Measurements from ENCODE around the gene KCNJ1.

Gene KCNJ1

GRCh38 chr11:128904303-128904655 is 37.2 kb upstream of the KCNJ1 start:
- DNase-seq (ENCODE audit: extremely low read depth, insufficient read length): no peak
- H3K27me3 ChIP-seq (replicated peaks; ENCODE audit: control insufficient read depth, insufficient read depth, low read length): peaks cover 3% of the 10 kb centered on the region; the same call in 1 of the 2 replicates
- no peak overlapping the region for H3K4me3 ChIP-seq (replicated peaks; ENCODE audit: low read depth, low read length)
- no peak for TF ChIP-seq CTCF (IDR thresholded peaks at IDR 0.05; ENCODE audit: insufficient read depth, low read length, poor library complexity, severe bottlenecking)
- H3K36me3 ChIP-seq (ENCODE audit: control insufficient read depth, insufficient read depth, low read length): no peaks in the 10 kb centered on the region

GRCh38 chr11:128903248-128904061 is 36.4 kb upstream of the KCNJ1 start:
- H3K27me3 ChIP-seq (replicated peaks; ENCODE audit: control insufficient read depth, insufficient read depth, low read length): peaks cover 3% of the 10 kb centered on the region; the same call in 1 of the 2 replicates
- H3K36me3 ChIP-seq (ENCODE audit: control insufficient read depth, insufficient read depth, low read length): no peaks in the 10 kb centered on the region
- no peak overlapping the region for H3K4me3 ChIP-seq (replicated peaks; ENCODE audit: low read depth, low read length)
- no peak for DNase-seq (ENCODE audit: extremely low read depth, insufficient read length)
- no peak for TF ChIP-seq CTCF (IDR thresholded peaks at IDR 0.05; ENCODE audit: insufficient read depth, low read length, poor library complexity, severe bottlenecking)

- no peak for DNase-seq (ENCODE audit: extremely low read depth, insufficient read length)
- no peaks in the 10 kb centered on the region for H3K36me3 ChIP-seq (ENCODE audit: control insufficient read depth, insufficient read depth, low read length)
- peaks cover 3% of the 10 kb centered on the region; the same call in 1 of the 2 replicates for H3K27me3 ChIP-seq (replicated peaks; ENCODE audit: control insufficient read depth, insufficient read depth, low read length)
- no peak for TF ChIP-seq CTCF (IDR thresholded peaks at IDR 0.05; ENCODE audit: insufficient read depth, low read length, poor library complexity, severe bottlenecking)
- H3K4me3 ChIP-seq (replicated peaks; ENCODE audit: low read depth, low read length): no peak overlapping the region
Measured at GRCh38 chr11:128902515-128903066, 35.5 kb upstream of the KCNJ1 start.

GRCh38 chr11:128901653-128902514 is 34.8 kb upstream of the KCNJ1 start:
- H3K36me3 ChIP-seq (ENCODE audit: control insufficient read depth, insufficient read depth, low read length): no peaks in the 10 kb centered on the region
- no peak overlapping the region for H3K4me3 ChIP-seq (replicated peaks; ENCODE audit: low read depth, low read length)
- H3K27me3 ChIP-seq (replicated peaks; ENCODE audit: control insufficient read depth, insufficient read depth, low read length): peaks cover 3% of the 10 kb centered on the region; the same call in 1 of the 2 replicates
- no peak for DNase-seq (ENCODE audit: extremely low read depth, insufficient read length)
- no peak for TF ChIP-seq CTCF (IDR thresholded peaks at IDR 0.05; ENCODE audit: insufficient read depth, low read length, poor library complexity, severe bottlenecking)

- TF ChIP-seq CTCF (IDR thresholded peaks at IDR 0.05; ENCODE audit: insufficient read depth, low read length, poor library complexity, severe bottlenecking): no peak
- DNase-seq (ENCODE audit: extremely low read depth, insufficient read length): no peak
- no peaks in the 10 kb centered on the region; the same call in 1 of the 2 replicates for H3K27me3 ChIP-seq (replicated peaks; ENCODE audit: control insufficient read depth, insufficient read depth, low read length)
- H3K4me3 ChIP-seq (replicated peaks; ENCODE audit: low read depth, low read length): no peak overlapping the region
- H3K36me3 ChIP-seq (ENCODE audit: control insufficient read depth, insufficient read depth, low read length): no peaks in the 10 kb centered on the region
Measured at GRCh38 chr11:128900468-128900867, 33.4 kb upstream of the KCNJ1 start.
